Measurements from ENCODE around the gene SLC26A1. TPM values are rescaled to one million over a fixed set of nuclear protein-coding genes. Genes with fewer than 3 reads are reported as not detected.
A peak's percentile ranks its signal among the peaks of the same experiment; 100 is the strongest.

The SLC26A1 gene
- total RNA-seq, 2 experiments from 2014 or later = not detected

DNA sequence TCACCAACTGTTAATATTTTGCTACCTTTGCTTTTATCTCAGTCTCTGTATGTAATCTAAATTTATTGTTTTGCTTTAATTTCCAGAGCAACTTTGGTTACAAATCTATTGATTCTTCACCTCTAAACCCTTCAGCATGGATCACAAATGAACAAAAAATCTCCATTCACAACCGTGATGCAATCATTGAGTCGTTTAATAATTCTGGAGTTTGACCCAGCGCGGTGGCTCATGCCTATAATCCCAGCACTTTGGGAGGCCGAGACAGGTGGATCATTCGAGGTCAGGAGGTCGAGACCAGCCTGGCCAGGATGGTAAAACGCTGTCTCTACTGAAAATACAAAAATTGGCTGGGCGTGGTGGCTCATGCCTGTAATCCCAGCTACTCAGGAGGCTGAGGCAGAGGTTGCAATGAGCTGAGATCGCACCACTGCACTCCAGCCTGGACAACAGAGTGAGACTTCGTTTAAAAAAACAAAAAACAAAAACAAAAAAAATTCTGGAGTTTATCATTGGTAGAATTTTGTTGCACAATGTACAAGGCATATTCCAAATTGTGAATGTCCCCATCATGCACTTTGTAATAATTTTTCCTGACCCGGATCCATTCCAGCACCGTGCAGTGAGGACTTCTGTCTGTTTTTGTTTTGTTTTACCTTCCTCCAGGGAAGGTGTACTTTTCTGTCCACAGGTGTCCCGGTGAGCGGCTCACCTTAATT, 8.7 kb downstream of the SLC26A1 start:
- Mint-ChIP-seq H3K27ac (peak overlapping the region; percentile 67), H3K36me3 (ENCODE audit: low read depth) (no peaks in the 10 kb centered on the region), H3K27me3 (no peaks in the 10 kb centered on the region), H3K4me3 (peak overlapping the region; percentile 94), H3K9me3 (no peaks in the 10 kb centered on the region), H3K4me1 (ENCODE audit: low read depth) (peaks cover 25% of the 10 kb centered on the region)
- ChIA-PET POLR2A (no interaction called here), CTCF (no interaction called here)
- TF ChIP-seq, protein P1, sequence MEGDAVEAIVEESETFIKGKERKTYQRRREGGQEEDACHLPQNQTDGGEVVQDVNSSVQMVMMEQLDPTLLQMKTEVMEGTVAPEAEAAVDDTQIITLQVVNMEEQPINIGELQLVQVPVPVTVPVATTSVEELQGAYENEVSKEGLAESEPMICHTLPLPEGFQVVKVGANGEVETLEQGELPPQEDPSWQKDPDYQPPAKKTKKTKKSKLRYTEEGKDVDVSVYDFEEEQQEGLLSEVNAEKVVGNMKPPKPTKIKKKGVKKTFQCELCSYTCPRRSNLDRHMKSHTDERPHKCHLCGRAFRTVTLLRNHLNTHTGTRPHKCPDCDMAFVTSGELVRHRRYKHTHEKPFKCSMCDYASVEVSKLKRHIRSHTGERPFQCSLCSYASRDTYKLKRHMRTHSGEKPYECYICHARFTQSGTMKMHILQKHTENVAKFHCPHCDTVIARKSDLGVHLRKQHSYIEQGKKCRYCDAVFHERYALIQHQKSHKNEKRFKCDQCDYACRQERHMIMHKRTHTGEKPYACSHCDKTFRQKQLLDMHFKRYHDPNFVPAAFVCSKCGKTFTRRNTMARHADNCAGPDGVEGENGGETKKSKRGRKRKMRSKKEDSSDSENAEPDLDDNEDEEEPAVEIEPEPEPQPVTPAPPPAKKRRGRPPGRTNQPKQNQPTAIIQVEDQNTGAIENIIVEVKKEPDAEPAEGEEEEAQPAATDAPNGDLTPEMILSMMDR (IDR thresholded peaks at IDR 0.05) = no peak
- H3K36me3 ChIP-seq (ENCODE audit: insufficient read depth, low read length) = no peaks in the 10 kb centered on the region
- H3K4me1 ChIP-seq (ENCODE audit: insufficient read depth, low read length) = peaks cover 41% of the 10 kb centered on the region
- H3K9me3 ChIP-seq (ENCODE audit: control insufficient read depth in 1 of 2, insufficient read depth in 1 of 2, low read length in 2 of 2) = no peaks in the 10 kb centered on the region
- H3K27me3 ChIP-seq (ENCODE audit: control insufficient read depth in 1 of 2, insufficient read depth in 2 of 2, low read length in 2 of 2) = no peaks in the 10 kb centered on the region
- intact Hi-C loops (cut with DNase I, micrococcal nuclease) = loop anchor here (2.0 to 10.0 kb wide), 4 partner anchors 52 to 740 kb away; partner anchors contain the start of genes GAK (in 2 of the 2), TMEM175 (in 2 of the 2), ATP5ME (in 1 of the 2) and MYL5 (in 1 of the 2)
- no peak for DNase-seq
- H3K27ac ChIP-seq (ENCODE audit: low read depth in 1 of 2, low read length in 2 of 2) = no peak overlapping the region
- H3K4me3 ChIP-seq (ENCODE audit: low read length) = peak overlapping the region; percentile 21
- ATAC-seq (ENCODE audit: poor library complexity) = peak; percentile 1

- H3K4me3 Mint-ChIP-seq = no peak overlapping the region
- no peak for DNase-seq
These were observed 10.4 kb downstream of the SLC26A1 start for GRCh38 chr4:982814-983213.

DNA sequence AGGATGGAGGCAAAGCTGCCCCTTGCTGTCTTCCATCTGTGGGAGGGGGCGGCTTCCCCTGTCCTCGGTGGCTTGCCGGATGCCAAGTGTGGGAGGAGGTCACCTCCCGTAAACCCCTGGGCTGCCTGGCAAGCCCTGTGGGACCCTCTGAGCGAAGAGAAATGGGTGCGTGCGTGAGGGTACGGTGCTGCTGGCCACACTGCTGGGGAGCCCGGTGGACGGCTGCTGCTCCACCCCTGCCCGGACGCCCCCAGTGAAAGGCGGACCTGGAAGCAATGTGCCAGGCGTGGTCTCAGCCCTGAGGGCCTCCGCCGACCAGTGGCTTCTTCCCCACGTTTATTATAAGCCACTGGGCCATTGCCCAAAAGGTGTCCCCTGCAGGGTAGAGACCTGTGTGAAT, 10.9 kb downstream of the SLC26A1 start:
- no peaks in the 10 kb centered on the region for H3K27me3 Mint-ChIP-seq
- no peak overlapping the region for H3K4me3 Mint-ChIP-seq
- DNase-seq (no peak), ATAC-seq (ENCODE audit: poor library complexity) (no peak)
- no peaks in the 10 kb centered on the region for H3K36me3 Mint-ChIP-seq (ENCODE audit: low read depth)
- Histone ChIP-seq H3K27me3 (ENCODE audit: control insufficient read depth in 1 of 2, insufficient read depth in 2 of 2, low read length in 2 of 2) (no peaks in the 10 kb centered on the region), H3K36me3 (ENCODE audit: insufficient read depth, low read length) (no peaks in the 10 kb centered on the region), H3K9me3 (ENCODE audit: control insufficient read depth in 1 of 2, insufficient read depth in 1 of 2, low read length in 2 of 2) (no peaks in the 10 kb centered on the region), H3K4me3 (ENCODE audit: low read length) (no peak overlapping the region), H3K27ac (ENCODE audit: low read depth in 1 of 2, low read length in 2 of 2) (no peak overlapping the region), H3K4me1 (ENCODE audit: insufficient read depth, low read length) (peaks cover 29% of the 10 kb centered on the region)
- TF ChIP-seq, protein P1 (IDR thresholded peaks at IDR 0.05) = no peak
- ChIA-PET CTCF (no interaction called here), POLR2A (no interaction called here)
- H3K4me1 Mint-ChIP-seq (ENCODE audit: low read depth) = peaks cover 25% of the 10 kb centered on the region
- intact Hi-C loops (cut with DNase I, micrococcal nuclease) = loop anchor here (10.0 kb wide), 2 partner anchors 307 to 737 kb away; partner anchors contain the start of genes ATP5ME (in 1 of the 2) and MYL5 (in 1 of the 2)
- H3K27ac Mint-ChIP-seq = no peak overlapping the region
- no peaks in the 10 kb centered on the region for H3K9me3 Mint-ChIP-seq

More at GRCh38 chr4:982814-983213, 10.4 kb downstream of the SLC26A1 start:
- Mint-ChIP-seq H3K27me3 (no peaks in the 10 kb centered on the region), H3K36me3 (ENCODE audit: low read depth) (no peaks in the 10 kb centered on the region), H3K9me3 (no peaks in the 10 kb centered on the region), H3K4me1 (ENCODE audit: low read depth) (peaks cover 25% of the 10 kb centered on the region), H3K27ac (no peak overlapping the region)
- Histone ChIP-seq H3K4me3 (ENCODE audit: low read length) (no peak overlapping the region), H3K27me3 (ENCODE audit: control insufficient read depth in 1 of 2, insufficient read depth in 2 of 2, low read length in 2 of 2) (no peaks in the 10 kb centered on the region), H3K27ac (ENCODE audit: low read depth in 1 of 2, low read length in 2 of 2) (no peak overlapping the region), H3K4me1 (ENCODE audit: insufficient read depth, low read length) (peaks cover 34% of the 10 kb centered on the region), H3K9me3 (ENCODE audit: control insufficient read depth in 1 of 2, insufficient read depth in 1 of 2, low read length in 2 of 2) (no peaks in the 10 kb centered on the region), H3K36me3 (ENCODE audit: insufficient read depth, low read length) (no peaks in the 10 kb centered on the region)
- CTCF ChIA-PET = no interaction called here
- intact Hi-C loops (cut with DNase I, micrococcal nuclease) = loop anchor here (10.0 kb wide), 2 partner anchors 308 to 738 kb away; partner anchors contain the start of genes ATP5ME (in 1 of the 2) and MYL5 (in 1 of the 2)
- POLR2A ChIA-PET = no interaction called here
- TF ChIP-seq, protein P1 (IDR thresholded peaks at IDR 0.05) = no peak
- ATAC-seq (ENCODE audit: poor library complexity) = no peak

All from CD4-positive, alpha-beta T cell (primary cell).